GM12878 (cell line): Measurements from ENCODE around the gene GGACT.

Source experiments
- CREM ChIP-seq: IDR thresholded peaks from 2 replicates; pipeline ENCODE4 v1.6.1; 2014; ENCODE audit warnings: antibody characterized with exemption, low read depth
- EZH2 ChIP-seq: IDR thresholded peaks from 2 replicates; pipeline ENCODE4 v1.6.1; 2012; ENCODE audit warnings: low read depth, mild to moderate bottlenecking, control low read depth, inconsistent platforms, low read length, borderline replicate concordance; ENCODE audit not compliant: control insufficient read depth
- FOXM1 ChIP-seq: IDR thresholded peaks from 2 replicates; pipeline ENCODE4 v1.6.1; 2012; ENCODE audit warnings: low read depth, mild to moderate bottlenecking, inconsistent platforms, low read length, moderate library complexity
- NFXL1 ChIP-seq: fragments of 450-650 bp; IDR thresholded peaks from 2 replicates; pipeline ENCODE4 v1.6.1; 2017; ENCODE audit warnings: antibody characterized with exemption, mild to moderate bottlenecking, borderline replicate concordance
- NR2C2 ChIP-seq: IDR thresholded peaks from 2 replicates; pipeline ENCODE4 v1.6.1; 2011; ENCODE audit warnings: borderline replicate concordance, low read depth; ENCODE audit not compliant: control insufficient read depth, insufficient read length
- POLR2A ChIP-seq: IDR thresholded peaks from 2 replicates; pipeline ENCODE4 v1.6.1; 2011; ENCODE audit warnings: low read depth, mild to moderate bottlenecking, low read length
- TARDBP ChIP-seq: IDR thresholded peaks from 2 replicates; pipeline ENCODE4 v1.6.1; 2016; ENCODE audit warnings: borderline replicate concordance
- TF ChIP-seq, protein P1 (sequence below), 3 experiments: IDR thresholded peaks in 2 of 3; conservative IDR thresholded peaks in 1 of 3; 2 replicates each; pipeline ENCODE4 v1.5.1; 2011; ENCODE audit warnings: low read depth in 3 of 3, low read length in 3 of 3, mild to moderate bottlenecking in 3 of 3, control low read depth in 2 of 3, moderate library complexity in 2 of 3, inconsistent platforms in 1 of 3, mixed read lengths in 1 of 3; ENCODE audit not compliant: control insufficient read depth in 2 of 3, insufficient read depth in 1 of 3; ENCODE audit errors: extremely low read depth in 1 of 3
- TF ChIP-seq, protein P2 (sequence below): IDR thresholded peaks from 2 replicates; pipeline ENCODE4 v1.6.1; 2011; ENCODE audit warnings: low read depth, low read length, improper control_type of control experiment, borderline replicate concordance
- TF ChIP-seq, protein P3 (sequence below): IDR thresholded peaks from 2 replicates; pipeline ENCODE4 v1.6.1; 2012; ENCODE audit warnings: low read depth, low read length, improper control_type of control experiment
- TF ChIP-seq, protein P4 (sequence below): IDR thresholded peaks from 2 replicates; pipeline ENCODE4 v1.6.1; 2011; ENCODE audit warnings: low read depth, mild to moderate bottlenecking, low read length, moderate library complexity, borderline replicate concordance; ENCODE audit errors: extremely low read depth

DNA sequence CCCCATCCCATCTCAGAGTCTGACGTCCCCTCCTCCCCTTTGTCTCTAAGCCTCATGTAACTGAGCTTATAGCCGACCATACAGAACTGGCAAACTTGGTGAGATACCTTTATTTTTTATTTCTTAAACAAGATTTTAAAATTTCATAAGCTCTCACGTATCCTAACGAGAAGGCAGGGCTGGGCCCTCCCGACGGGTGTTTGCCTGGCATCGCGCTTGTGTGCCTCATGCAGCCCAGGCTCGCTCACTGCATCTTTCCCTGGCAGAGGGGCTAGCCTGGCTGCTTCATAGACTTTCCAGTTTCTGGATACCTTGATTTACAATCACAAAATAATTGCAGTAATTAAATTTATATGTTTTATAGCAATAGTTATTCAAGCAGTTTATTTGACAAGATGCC, 69.0 kb downstream of the GGACT start:
- TF ChIP-seq, protein P1, sequence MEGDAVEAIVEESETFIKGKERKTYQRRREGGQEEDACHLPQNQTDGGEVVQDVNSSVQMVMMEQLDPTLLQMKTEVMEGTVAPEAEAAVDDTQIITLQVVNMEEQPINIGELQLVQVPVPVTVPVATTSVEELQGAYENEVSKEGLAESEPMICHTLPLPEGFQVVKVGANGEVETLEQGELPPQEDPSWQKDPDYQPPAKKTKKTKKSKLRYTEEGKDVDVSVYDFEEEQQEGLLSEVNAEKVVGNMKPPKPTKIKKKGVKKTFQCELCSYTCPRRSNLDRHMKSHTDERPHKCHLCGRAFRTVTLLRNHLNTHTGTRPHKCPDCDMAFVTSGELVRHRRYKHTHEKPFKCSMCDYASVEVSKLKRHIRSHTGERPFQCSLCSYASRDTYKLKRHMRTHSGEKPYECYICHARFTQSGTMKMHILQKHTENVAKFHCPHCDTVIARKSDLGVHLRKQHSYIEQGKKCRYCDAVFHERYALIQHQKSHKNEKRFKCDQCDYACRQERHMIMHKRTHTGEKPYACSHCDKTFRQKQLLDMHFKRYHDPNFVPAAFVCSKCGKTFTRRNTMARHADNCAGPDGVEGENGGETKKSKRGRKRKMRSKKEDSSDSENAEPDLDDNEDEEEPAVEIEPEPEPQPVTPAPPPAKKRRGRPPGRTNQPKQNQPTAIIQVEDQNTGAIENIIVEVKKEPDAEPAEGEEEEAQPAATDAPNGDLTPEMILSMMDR (IDR thresholded peaks at IDR 0.05 in 2 of 3, conservative IDR thresholded peaks at IDR 0.05 in 1 of 3; ENCODE audit: control insufficient read depth in 2 of 3, extremely low read depth in 1 of 3, insufficient read depth in 1 of 3, low read depth in 3 of 3, low read length in 3 of 3), result no peak
- TF ChIP-seq EZH2 (no peak), POLR2A (no peak), NFXL1 (no peak), NR2C2 (no peak), TARDBP (no peak), FOXM1 (no peak), CREM (no peak)
- TF ChIP-seq, protein P2, sequence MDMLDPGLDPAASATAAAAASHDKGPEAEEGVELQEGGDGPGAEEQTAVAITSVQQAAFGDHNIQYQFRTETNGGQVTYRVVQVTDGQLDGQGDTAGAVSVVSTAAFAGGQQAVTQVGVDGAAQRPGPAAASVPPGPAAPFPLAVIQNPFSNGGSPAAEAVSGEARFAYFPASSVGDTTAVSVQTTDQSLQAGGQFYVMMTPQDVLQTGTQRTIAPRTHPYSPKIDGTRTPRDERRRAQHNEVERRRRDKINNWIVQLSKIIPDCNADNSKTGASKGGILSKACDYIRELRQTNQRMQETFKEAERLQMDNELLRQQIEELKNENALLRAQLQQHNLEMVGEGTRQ, result no peak
- TF ChIP-seq, protein P3, sequence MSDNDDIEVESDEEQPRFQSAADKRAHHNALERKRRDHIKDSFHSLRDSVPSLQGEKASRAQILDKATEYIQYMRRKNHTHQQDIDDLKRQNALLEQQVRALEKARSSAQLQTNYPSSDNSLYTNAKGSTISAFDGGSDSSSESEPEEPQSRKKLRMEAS, result no peak
- TF ChIP-seq, protein P4, sequence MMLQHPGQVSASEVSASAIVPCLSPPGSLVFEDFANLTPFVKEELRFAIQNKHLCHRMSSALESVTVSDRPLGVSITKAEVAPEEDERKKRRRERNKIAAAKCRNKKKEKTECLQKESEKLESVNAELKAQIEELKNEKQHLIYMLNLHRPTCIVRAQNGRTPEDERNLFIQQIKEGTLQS, result no peak
